Vagina (tissue), 2 donors: ENCODE data around the gene APBA3.

ENCODE experiments used
- POLR2AphosphoS5 ChIP-seq, 2 donors: sonication (generic); formaldehyde crosslinking; IDR thresholded peaks; one replicate each; pipeline ENCODE4 v1.9.0; 2017; ENCODE audit warnings: antibody characterized with exemption in 2 of 2, mild to moderate bottlenecking in 2 of 2, low read depth in 1 of 2; ENCODE audit not compliant: insufficient read depth in 1 of 2
- TF ChIP-seq, protein P1 (sequence below), 3 experiments: fragments of 450-650 bp in 2 of 3; fragments of 200-600 bp in 1 of 3; sonication (generic) in 1 of 3; IDR thresholded peaks; one replicate each; pipeline ENCODE4 v1.5.1; 2017 to 2019; ENCODE audit warnings: antibody characterized with exemption in 3 of 3, mild to moderate bottlenecking in 2 of 3, moderate library complexity in 2 of 3

DNA sequence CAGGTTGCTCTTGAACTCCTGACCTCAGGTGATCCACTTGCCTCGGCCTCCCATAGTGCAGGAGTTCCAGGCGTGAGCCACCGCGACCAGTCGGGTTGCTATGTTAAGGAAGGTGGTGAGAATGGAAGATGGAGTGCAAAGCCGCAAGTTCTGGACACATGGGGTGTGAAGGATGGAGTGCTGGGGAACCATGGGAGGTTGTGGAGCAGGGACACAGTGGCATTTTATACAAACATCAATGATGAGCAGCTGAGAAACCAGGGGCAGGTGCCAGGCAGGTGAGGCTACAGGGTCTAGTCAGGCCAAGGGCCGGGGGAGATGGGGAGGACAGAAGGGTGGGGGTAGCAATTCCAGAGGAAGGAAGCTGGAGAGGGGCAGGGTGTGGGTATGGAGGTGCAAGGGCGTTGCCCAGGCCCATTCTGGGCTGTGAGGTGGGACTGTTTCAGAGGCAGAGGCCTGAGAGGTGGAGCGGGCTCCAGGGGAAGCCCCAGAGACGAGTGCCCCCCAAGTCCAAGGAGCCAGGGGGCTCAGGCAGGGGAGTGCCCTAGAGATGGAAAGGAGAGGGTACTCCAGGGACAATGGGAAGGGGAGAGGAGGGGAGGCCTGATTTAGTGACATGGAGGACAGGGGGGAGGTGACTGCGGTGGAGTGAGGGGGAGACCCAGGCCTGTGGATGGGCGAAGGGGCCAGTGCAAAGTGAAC lies 12.5 kb upstream of the APBA3 start:
- TF ChIP-seq, protein P1, sequence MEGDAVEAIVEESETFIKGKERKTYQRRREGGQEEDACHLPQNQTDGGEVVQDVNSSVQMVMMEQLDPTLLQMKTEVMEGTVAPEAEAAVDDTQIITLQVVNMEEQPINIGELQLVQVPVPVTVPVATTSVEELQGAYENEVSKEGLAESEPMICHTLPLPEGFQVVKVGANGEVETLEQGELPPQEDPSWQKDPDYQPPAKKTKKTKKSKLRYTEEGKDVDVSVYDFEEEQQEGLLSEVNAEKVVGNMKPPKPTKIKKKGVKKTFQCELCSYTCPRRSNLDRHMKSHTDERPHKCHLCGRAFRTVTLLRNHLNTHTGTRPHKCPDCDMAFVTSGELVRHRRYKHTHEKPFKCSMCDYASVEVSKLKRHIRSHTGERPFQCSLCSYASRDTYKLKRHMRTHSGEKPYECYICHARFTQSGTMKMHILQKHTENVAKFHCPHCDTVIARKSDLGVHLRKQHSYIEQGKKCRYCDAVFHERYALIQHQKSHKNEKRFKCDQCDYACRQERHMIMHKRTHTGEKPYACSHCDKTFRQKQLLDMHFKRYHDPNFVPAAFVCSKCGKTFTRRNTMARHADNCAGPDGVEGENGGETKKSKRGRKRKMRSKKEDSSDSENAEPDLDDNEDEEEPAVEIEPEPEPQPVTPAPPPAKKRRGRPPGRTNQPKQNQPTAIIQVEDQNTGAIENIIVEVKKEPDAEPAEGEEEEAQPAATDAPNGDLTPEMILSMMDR (IDR thresholded peaks at IDR 0.05), result no peak
- TF ChIP-seq POLR2AphosphoS5 (IDR thresholded peaks at IDR 0.05; ENCODE audit: insufficient read depth in 1 of 2, low read depth in 1 of 2), result no peak
